Measurements from ENCODE around the gene TMTC3. TPM values are rescaled to one million over a fixed set of nuclear protein-coding genes. Genes with fewer than 3 reads are reported as not detected.

TMTC3 gene
- total and polyA plus RNA-seq, 2 of the 8 experiments (the other 6 are each of a cell fraction or from before 2014, with no cell fraction given) = 7.0 to 45.1 TPM

GRCh38 chr12:88111074-88111652 lies 30.9 kb upstream of the TMTC3 start (continued):
- TF ChIP-seq RAD21 (IDR thresholded peaks at IDR 0.05 in 1 of 2, conservative IDR thresholded peaks at IDR 0.05 in 1 of 2; ENCODE audit: low read depth in 2 of 2, low read length in 2 of 2) = peak; percentile 56 to 72

All from H1 (cell line).